Activated CD4-positive, alpha-beta T cell treated with anti-CD3 and anti-CD28 coated beads for 36 hours (primary cell): ENCODE data around the gene ATG2B. TPM values are rescaled to one million over a fixed set of nuclear protein-coding genes. Genes with fewer than 3 reads are reported as not detected.

Experiments
- ATAC-seq: fragments of 200-7000 bp; cut with Tn5 transposase; one replicate; pipeline ENCODE4 v1.10.0; 2021; ENCODE audit warnings: mild to moderate bottlenecking, moderate library complexity
- CTCF ChIA-PET: fragments of 350-600 bp; sonication (Branson Sonifier 250); formaldehyde crosslinking; loops from one replicate; lab custom pipeline; 2021; ENCODE audit warnings: antibody characterized with exemption; lab: Charles Lee
- POLR2A ChIA-PET: fragments of 350-600 bp; sonication (Branson Sonifier 250); formaldehyde crosslinking; loops from one replicate; lab custom pipeline; 2021; ENCODE audit warnings: antibody characterized with exemption, inconsistent platforms; lab: Charles Lee
- DNase-seq: peaks from one replicate; pipeline ENCODE4 v3.0.0-alpha.2; 2020
- H3K27ac Mint-ChIP-seq: one replicate; pipeline ENCODE4 v1.8.0; 2021; ENCODE audit warnings: mixed read lengths
- H3K27me3 Mint-ChIP-seq: one replicate; pipeline ENCODE4 v1.8.0; 2021; ENCODE audit warnings: mixed read lengths
- H3K36me3 Mint-ChIP-seq: one replicate; pipeline ENCODE4 v1.8.0; 2021; ENCODE audit warnings: low read depth, mixed read lengths
- H3K4me1 Mint-ChIP-seq: one replicate; pipeline ENCODE4 v1.8.0; 2021; ENCODE audit warnings: mixed read lengths
- H3K4me3 Mint-ChIP-seq: one replicate; pipeline ENCODE4 v1.8.0; 2021; ENCODE audit warnings: mild to moderate bottlenecking, moderate library complexity, mixed read lengths
- H3K9me3 Mint-ChIP-seq: one replicate; pipeline ENCODE4 v1.8.0; 2021; ENCODE audit warnings: low read depth, mixed read lengths
- intact Hi-C, 2 experiments: fragments of 100-400 bp; cut with DNase I in 1 of 2; cut with micrococcal nuclease in 1 of 2; formaldehyde crosslinking; loops; one replicate each; pipeline versions ENCODE4 v1.14.2 to v1.15.1; 2022 to 2024; cut with DNase I, micrococcal nuclease
- total RNA-seq, 2 experiments: library from RNA; stranded (reverse); gene quantifications; one replicate each; pipeline ENCODE4 v1.2.3, GENCODE V29; 2021

Gene ATG2B
- total RNA-seq, 2 experiments from 2014 or later: 13.5 to 17.6 TPM

DNA sequence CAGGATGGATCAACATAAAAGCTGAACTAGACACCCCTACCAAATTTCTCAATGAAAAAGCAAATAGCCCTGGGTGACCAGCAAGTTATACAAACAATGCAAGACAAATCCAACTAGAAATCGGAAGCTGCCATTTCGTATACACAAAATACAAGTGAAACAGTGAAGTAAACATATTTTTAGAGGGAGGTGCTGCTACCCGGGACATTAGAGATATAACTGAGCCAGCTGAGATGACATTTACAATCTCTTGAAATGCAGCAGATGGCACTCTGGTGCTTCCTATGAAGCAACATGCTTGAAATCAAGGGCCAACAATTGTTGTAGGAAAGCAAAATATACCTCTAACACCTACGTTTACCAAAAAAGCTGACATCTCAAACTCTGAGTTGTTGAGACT is 81.7 kb downstream of the ATG2B start:
- Mint-ChIP-seq H3K36me3 (peaks cover 20% of the 10 kb centered on the region), H3K9me3 (peaks cover 5% of the 10 kb centered on the region), H3K27me3 (no peaks in the 10 kb centered on the region), H3K4me3 (no peak overlapping the region), H3K27ac (no peak overlapping the region), H3K4me1 (no peaks in the 10 kb centered on the region)
- ATAC-seq (no peak), DNase-seq (no peak)
- ChIA-PET CTCF (interaction anchor here (0.9 to 1.2 kb wide), 2 partner anchors 16 to 181 kb away, joined by 4 to 6 read pairs; no protein-coding TSS in a partner anchor), POLR2A (no interaction called here)
- intact Hi-C loops: no loop called here

DNA sequence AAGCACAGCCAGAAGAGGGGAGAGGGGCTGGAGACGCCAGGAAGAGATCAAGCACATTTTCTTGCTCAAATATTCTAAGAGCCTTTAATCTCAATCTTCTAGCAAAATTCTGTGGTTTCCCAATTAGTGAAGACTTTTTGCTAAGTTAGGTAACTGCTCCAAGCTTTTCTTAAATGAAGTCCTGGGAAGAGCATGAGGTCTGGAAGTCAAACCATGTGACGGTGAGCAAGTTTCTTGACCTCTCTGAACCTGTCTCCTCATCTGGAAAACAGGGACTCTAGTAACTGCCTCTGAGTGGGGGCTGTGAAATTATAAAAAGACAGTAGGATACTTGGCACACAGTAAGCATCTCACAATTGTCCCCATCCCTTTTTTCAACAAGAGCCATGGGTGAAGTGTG is 83.0 kb downstream of the ATG2B start:
- intact Hi-C loops: no loop called here
- H3K9me3 Mint-ChIP-seq: peaks cover 5% of the 10 kb centered on the region
- ChIA-PET CTCF (interaction anchor here (9.8 kb wide), 1 partner anchor 179 kb away, joined by 94 read pairs; no protein-coding TSS in a partner anchor), POLR2A (no interaction called here)
- no peak overlapping the region for H3K4me3 Mint-ChIP-seq
- H3K36me3 Mint-ChIP-seq: peaks cover 16% of the 10 kb centered on the region
- DNase-seq (no peak), ATAC-seq (no peak)
- H3K4me1 Mint-ChIP-seq: no peaks in the 10 kb centered on the region
- H3K27me3 Mint-ChIP-seq: no peaks in the 10 kb centered on the region
- no peak overlapping the region for H3K27ac Mint-ChIP-seq

DNA sequence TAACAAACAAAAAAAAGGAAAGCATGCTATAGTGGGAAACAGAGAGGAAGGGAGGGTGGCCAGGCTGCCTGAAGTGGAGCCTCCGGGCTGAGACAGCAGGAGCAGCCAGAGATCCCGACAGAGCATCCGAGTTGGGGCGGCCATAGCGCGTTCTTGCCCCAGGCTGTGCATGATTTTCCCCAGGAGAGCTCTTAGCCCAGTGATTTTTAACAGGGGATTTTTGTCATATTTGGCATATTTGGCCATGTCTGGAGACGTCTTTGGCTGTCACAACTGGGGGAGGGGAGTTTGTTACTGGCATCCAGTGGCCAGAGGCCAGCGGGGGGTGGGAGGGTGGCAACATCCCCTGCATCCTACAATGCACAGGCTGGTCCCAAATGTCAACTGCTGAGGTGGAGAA is 83.6 kb downstream of the ATG2B start:
- peaks cover 13% of the 10 kb centered on the region for H3K36me3 Mint-ChIP-seq
- POLR2A ChIA-PET: interaction anchor here (0.7 kb wide), 1 partner anchor 20 kb away, joined by 3 read pairs; no protein-coding TSS in a partner anchor
- H3K27me3 Mint-ChIP-seq: no peaks in the 10 kb centered on the region
- intact Hi-C loops: loop anchor here in 1 of 2 experiments (10.0 kb wide), 1 partner anchor 385 kb away; no protein-coding TSS in a partner anchor
- ATAC-seq (no peak), DNase-seq (no peak)
- H3K4me3 Mint-ChIP-seq: no peak overlapping the region
- no peak overlapping the region for H3K27ac Mint-ChIP-seq
- CTCF ChIA-PET: interaction anchor here (9.8 kb wide), 1 partner anchor 179 kb away, joined by 94 read pairs; no protein-coding TSS in a partner anchor
- peaks cover 5% of the 10 kb centered on the region for H3K9me3 Mint-ChIP-seq
- H3K4me1 Mint-ChIP-seq: no peaks in the 10 kb centered on the region

DNA sequence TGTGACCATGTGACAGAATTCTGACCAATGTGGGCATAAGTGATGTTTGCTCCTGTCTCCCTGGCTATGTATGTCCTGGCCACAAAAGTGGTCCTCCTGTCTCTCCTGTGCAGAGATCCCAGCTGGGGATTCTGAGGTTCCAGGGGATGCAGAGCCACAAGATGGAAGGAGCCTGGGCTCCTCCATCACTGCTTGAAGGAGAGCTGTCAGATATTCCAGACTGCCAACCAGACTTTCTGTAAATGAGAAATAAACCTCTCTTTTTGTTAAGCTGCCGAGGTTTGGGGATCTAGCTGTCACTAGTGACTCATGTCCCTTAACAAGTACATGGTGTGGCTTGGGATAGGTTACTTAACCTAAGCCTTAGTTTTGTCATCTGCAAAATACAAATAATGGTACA is 85.3 kb downstream of the ATG2B start:
- Mint-ChIP-seq H3K27ac (no peak overlapping the region), H3K4me1 (no peaks in the 10 kb centered on the region), H3K36me3 (peaks cover 9% of the 10 kb centered on the region), H3K9me3 (peaks cover 5% of the 10 kb centered on the region), H3K27me3 (no peaks in the 10 kb centered on the region), H3K4me3 (no peak overlapping the region)
- POLR2A ChIA-PET: interaction anchor here (0.6 kb wide), 1 partner anchor 49 kb away, joined by 3 read pairs; no protein-coding TSS in a partner anchor
- CTCF ChIA-PET: interaction anchor here (0.6 to 9.8 kb wide), 3 partner anchors 141 to 328 kb away, joined by 3 to 94 read pairs (median 3); no protein-coding TSS in a partner anchor
- intact Hi-C loops: loop anchor here in 1 of 2 experiments (10.0 kb wide), 1 partner anchor 383 kb away; no protein-coding TSS in a partner anchor
- ATAC-seq (no peak), DNase-seq (no peak)

DNA sequence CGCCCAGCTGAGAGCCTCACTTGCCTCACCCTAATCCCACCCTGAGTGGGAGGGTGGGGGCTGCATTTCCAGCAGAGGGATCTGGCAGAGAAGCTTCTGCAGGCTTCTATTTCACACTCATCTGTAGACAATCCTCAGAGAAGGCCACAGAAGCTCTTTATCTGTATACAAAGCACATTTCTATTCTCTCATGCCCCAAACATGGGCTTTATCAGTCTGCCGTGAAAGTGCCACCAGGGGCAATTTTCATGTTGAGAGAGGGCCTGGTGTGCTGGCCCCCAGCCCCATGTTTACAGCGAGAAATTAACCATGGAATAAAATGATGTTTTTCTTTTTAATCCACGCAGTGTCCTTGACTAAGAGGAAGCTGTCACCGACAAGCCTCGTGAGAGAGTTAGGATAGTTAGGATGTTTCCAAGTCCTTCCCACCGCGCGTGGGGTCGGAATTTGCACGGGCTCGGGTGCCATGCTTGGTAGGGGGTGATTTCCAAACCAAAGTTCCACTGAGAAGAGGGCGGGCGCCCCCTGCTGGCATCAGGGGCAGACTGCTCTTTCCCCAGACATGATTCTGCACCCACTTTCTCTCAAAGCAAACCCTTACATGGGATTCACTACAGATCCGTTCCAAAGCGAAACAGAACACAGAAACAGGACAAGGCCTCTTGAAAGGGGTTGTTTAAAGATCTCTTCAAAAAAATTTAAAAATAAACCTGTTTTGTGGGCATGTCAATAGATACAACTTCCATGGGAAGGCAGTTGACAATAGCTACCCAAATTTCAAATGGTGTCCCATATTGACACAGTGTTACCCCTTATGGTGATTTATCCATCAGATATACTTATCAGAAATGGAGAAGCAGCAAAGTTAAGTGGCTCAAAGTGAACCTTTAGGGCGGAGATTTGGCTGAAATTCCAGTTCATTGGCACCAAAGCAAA is 87.7 kb downstream of the ATG2B start:
- peaks cover 8% of the 10 kb centered on the region for H3K36me3 Mint-ChIP-seq

DNA sequence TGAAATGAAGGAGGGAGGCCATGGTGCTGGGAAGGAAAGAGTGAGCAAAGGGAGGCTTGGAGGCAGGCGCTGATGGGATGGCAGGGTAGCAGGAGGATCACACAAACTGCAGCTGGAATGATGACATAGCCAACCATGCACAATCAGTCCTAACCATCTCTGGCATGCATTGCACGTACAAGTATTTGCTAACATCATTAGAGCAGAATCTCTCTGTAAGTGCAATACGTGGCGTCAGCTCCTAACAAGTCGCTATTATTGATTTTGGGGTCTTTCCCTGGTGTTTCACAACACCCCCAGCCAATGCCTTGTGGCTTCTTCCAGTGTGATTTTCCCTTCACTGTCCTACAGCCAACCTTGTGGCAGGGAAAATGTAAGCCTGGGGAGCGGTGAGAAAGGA is 88.6 kb downstream of the ATG2B start:
- CTCF ChIA-PET: interaction anchor here (0.6 to 9.8 kb wide), 13 partner anchors 12 to 1979 kb away, joined by 3 to 94 read pairs (median 3); no protein-coding TSS in a partner anchor
- no peaks in the 10 kb centered on the region for H3K4me1 Mint-ChIP-seq
- H3K4me3 Mint-ChIP-seq: no peak overlapping the region
- H3K27me3 Mint-ChIP-seq: no peaks in the 10 kb centered on the region
- peaks cover 5% of the 10 kb centered on the region for H3K9me3 Mint-ChIP-seq
- intact Hi-C loops: loop anchor here in 1 of 2 experiments (2.0 to 10.0 kb wide), 2 partner anchors 276 to 380 kb away; no protein-coding TSS in a partner anchor
- H3K36me3 Mint-ChIP-seq: peaks cover 3% of the 10 kb centered on the region
- H3K27ac Mint-ChIP-seq: no peak overlapping the region
- DNase-seq (no peak), ATAC-seq (no peak)
- POLR2A ChIA-PET: no interaction called here

More for the DNA sequence above, 87.7 kb downstream of the ATG2B start:
- Mint-ChIP-seq H3K27me3 (no peaks in the 10 kb centered on the region), H3K4me1 (no peaks in the 10 kb centered on the region), H3K27ac (no peak overlapping the region), H3K4me3 (no peak overlapping the region), H3K9me3 (peaks cover 5% of the 10 kb centered on the region)
- ATAC-seq (peak; percentile 47), DNase-seq (peak; percentile 86)
- POLR2A ChIA-PET: no interaction called here
- CTCF ChIA-PET: interaction anchor here (0.6 to 9.8 kb wide), 17 partner anchors 11 to 1978 kb away, joined by 3 to 94 read pairs (median 4); no protein-coding TSS in a partner anchor
- intact Hi-C loops: loop anchor here (1.0 to 10.0 kb wide), 5 partner anchors 175 to 714 kb away; no protein-coding TSS in a partner anchor

DNA sequence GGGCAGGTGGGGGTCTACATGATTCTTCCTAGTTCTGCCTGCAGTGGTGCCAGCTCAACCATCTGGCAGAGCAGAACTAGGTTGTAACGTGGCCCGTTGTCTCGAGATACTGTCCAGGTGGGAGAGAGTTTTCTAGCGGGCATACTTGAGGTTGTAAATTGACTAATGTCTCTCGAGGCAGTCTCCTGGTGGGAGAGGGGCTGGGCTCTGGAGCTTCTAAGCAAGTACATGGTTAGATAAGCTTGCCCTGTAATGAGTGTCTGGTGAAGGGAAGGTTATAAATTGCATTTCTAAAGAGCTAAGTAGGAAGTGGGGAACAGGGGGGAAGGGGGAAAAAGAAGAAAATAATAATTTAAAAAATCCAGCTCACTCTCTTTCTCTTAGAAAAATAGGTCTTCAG is 89.0 kb downstream of the ATG2B start:
- Mint-ChIP-seq H3K27me3 (no peaks in the 10 kb centered on the region), H3K4me3 (no peak overlapping the region), H3K27ac (no peak overlapping the region), H3K36me3 (no peaks in the 10 kb centered on the region), H3K4me1 (no peaks in the 10 kb centered on the region), H3K9me3 (peaks cover 5% of the 10 kb centered on the region)
- no peak for ATAC-seq
- ChIA-PET POLR2A (no interaction called here), CTCF (interaction anchor here (0.6 to 9.8 kb wide), 12 partner anchors 12 to 273 kb away, joined by 3 to 94 read pairs (median 3); no protein-coding TSS in a partner anchor)
- no peak for DNase-seq
- intact Hi-C loops: loop anchor here in 1 of 2 experiments (2.0 to 10.0 kb wide), 2 partner anchors 275 to 379 kb away; no protein-coding TSS in a partner anchor

DNA sequence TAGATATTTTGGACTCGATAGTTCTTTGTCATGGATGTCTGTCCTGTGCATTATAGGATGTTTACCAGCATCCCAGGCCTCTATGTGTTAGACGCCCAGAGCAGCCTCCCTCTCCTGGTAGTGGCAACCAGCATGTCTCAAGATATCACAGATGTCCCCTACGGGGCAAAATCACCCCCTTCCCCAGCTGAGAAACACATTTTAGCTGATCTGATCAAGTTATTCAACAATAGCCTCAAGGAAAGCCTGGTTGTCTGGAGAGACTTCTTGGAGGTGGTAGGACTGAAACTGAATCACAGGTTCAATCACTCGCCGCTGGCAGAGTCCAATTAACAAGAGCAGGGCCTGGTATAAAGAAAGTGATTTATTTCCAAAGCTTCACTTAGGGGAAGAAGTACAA is 89.5 kb downstream of the ATG2B start:
- DNase-seq (no peak), ATAC-seq (no peak)
- ChIA-PET CTCF (interaction anchor here (0.6 to 9.8 kb wide), 9 partner anchors 12 to 272 kb away, joined by 3 to 94 read pairs (median 3); no protein-coding TSS in a partner anchor), POLR2A (no interaction called here)
- no peak overlapping the region for H3K4me3 Mint-ChIP-seq
- H3K27ac Mint-ChIP-seq: no peak overlapping the region
- H3K9me3 Mint-ChIP-seq: peaks cover 3% of the 10 kb centered on the region
- intact Hi-C loops: loop anchor here in 1 of 2 experiments (2.0 to 10.0 kb wide), 2 partner anchors 275 to 379 kb away; no protein-coding TSS in a partner anchor
- no peaks in the 10 kb centered on the region for H3K36me3 Mint-ChIP-seq
- H3K4me1 Mint-ChIP-seq: no peaks in the 10 kb centered on the region
- H3K27me3 Mint-ChIP-seq: no peaks in the 10 kb centered on the region

DNA sequence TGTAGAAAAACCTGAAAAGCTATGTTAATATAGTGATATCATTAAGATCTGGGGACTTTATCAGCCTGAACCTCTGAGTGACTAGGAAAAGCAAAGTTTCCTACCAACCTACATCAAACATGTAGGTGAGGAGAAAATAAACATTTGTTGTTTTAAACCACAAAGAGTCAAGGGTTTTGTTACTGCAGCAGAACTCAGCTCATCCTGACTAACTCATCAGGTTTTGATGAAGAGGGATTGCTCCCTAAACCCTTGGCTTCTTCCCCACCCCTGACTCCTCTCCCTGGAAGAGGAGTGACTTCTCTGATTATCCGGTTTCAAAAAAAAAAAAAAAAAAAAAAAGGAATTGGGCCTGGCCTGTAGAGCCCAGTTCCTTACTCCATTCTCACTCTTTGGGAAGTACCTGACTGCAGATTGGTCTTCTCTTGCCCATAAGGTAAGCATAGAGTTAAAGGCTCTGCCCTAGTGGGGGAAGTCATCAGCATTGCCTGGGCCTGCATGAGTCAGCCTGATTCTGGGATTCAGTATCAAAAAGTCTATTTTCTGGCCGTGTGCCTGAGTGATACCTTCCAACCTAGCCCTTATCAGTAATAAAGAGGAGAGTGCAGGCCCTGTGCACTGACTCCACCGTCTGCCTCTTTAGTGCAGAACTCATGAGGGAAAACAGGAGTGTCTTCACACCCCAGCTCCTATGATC is 90.2 kb downstream of the ATG2B start:
- CTCF ChIA-PET: interaction anchor here (1.1 to 9.8 kb wide), 4 partner anchors 12 to 275 kb away, joined by 3 to 94 read pairs (median 6); no protein-coding TSS in a partner anchor
- no peak overlapping the region for H3K27ac Mint-ChIP-seq
- intact Hi-C loops: loop anchor here in 1 of 2 experiments (10.0 kb wide), 1 partner anchor 378 kb away; no protein-coding TSS in a partner anchor

DNA sequence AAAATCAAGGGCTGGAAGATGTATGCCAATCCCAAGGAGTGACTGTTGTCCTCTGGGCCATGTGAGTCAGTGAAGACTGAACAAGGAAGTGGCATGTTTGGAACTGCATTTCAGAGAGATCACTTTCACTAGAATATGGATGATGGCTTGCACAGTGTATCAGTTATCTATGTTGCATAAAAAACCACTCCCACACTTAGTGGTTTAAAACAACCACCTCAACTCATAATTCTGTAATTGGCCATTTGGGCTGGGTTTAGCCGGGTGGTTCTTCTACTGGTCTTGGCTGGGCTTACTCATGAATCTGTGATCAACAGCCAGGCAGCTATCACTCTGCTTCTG is 91.7 kb downstream of the ATG2B start:
- no peak overlapping the region for H3K27ac Mint-ChIP-seq
- no peak for ATAC-seq
- H3K27me3 Mint-ChIP-seq: peaks cover 4% of the 10 kb centered on the region
- intact Hi-C loops: loop anchor here in 1 of 2 experiments (10.0 kb wide), 1 partner anchor 377 kb away; no protein-coding TSS in a partner anchor
- POLR2A ChIA-PET: no interaction called here
- no peaks in the 10 kb centered on the region for H3K36me3 Mint-ChIP-seq
- H3K4me3 Mint-ChIP-seq: no peak overlapping the region
- CTCF ChIA-PET: interaction anchor here (0.8 to 9.8 kb wide), 5 partner anchors 11 to 170 kb away, joined by 3 to 94 read pairs (median 3); no protein-coding TSS in a partner anchor
- H3K4me1 Mint-ChIP-seq: no peaks in the 10 kb centered on the region
- DNase-seq: no peak
- no peaks in the 10 kb centered on the region for H3K9me3 Mint-ChIP-seq

More for the DNA sequence above, 90.2 kb downstream of the ATG2B start:
- Mint-ChIP-seq H3K9me3 (peaks cover 2% of the 10 kb centered on the region), H3K27me3 (no peaks in the 10 kb centered on the region), H3K4me1 (no peaks in the 10 kb centered on the region), H3K36me3 (no peaks in the 10 kb centered on the region), H3K4me3 (no peak overlapping the region)
- POLR2A ChIA-PET: no interaction called here
- DNase-seq: no peak
- no peak for ATAC-seq
